ENCODE results near the gene HACL1.
A peak's percentile ranks its signal among the peaks of the same experiment; 100 is the strongest.
"Not testable (repeated sequence)": the region's sequence is repeated elsewhere in the genome, so short reads cannot be mapped to it uniquely, and the experiment has no call there.

The HACL1 gene

GRCh38 chr3:15578289-15578867, 23.0 kb downstream of the HACL1 start:
- no peak for DNase-seq

- no peak for DNase-seq
Observed at GRCh38 chr3:15576475-15576874, 24.9 kb downstream of the HACL1 start.

- no peak for DNase-seq
Observed at GRCh38 chr3:15575446-15575845, 25.9 kb downstream of the HACL1 start.

- no peak for DNase-seq
Observed at GRCh38 chr3:15572138-15572537, 29.2 kb downstream of the HACL1 start.

GRCh38 chr3:15563190-15563589, 38.2 kb downstream of the HACL1 start:
- no peak for DNase-seq

GRCh38 chr3:15562560-15562959, 38.8 kb downstream of the HACL1 start:
- DNase-seq, result no peak

GRCh38 chr3:15558581-15558980, 42.8 kb downstream of the HACL1 start:
- DNase-seq, result no peak

- peak; percentile 48 for DNase-seq
Observed at GRCh38 chr3:15557511-15557946, 43.8 kb downstream of the HACL1 start.

GRCh38 chr3:15556512-15556911, 44.9 kb downstream of the HACL1 start:
- DNase-seq, result no peak

- no peak for DNase-seq
Observed at GRCh38 chr3:15553749-15554148, 47.6 kb downstream of the HACL1 start.

GRCh38 chr3:15551902-15552301, 49.5 kb downstream of the HACL1 start:
- DNase-seq, result no peak

GRCh38 chr3:15549846-15550245, 51.5 kb downstream of the HACL1 start:
- no peak for DNase-seq

- no peak for DNase-seq
Observed at GRCh38 chr3:15542614-15543013, 58.8 kb downstream of the HACL1 start.

- DNase-seq, result no peak
Observed at GRCh38 chr3:15541371-15541770, 60.0 kb downstream of the HACL1 start.

GRCh38 chr3:15539066-15539465, 62.3 kb downstream of the HACL1 start:
- no peak for DNase-seq

- DNase-seq, result no peak
Observed at GRCh38 chr3:15538345-15538744, 63.0 kb downstream of the HACL1 start.

- DNase-seq, result no peak
Observed at GRCh38 chr3:15536856-15537255, 64.5 kb downstream of the HACL1 start.

GRCh38 chr3:15535732-15536131, 65.6 kb downstream of the HACL1 start:
- DNase-seq, result peak; percentile 32

- not testable (repeated sequence) for DNase-seq
Observed at GRCh38 chr3:15532614-15533013, 68.8 kb downstream of the HACL1 start.

GRCh38 chr3:15531346-15531745, 70.0 kb downstream of the HACL1 start:
- DNase-seq, result no peak

GRCh38 chr3:15528854-15529537, 72.4 kb downstream of the HACL1 start:
- no peak for DNase-seq

- no peak for DNase-seq
Observed at GRCh38 chr3:15527031-15527459, 74.3 kb downstream of the HACL1 start.

GRCh38 chr3:15525790-15526189, 75.6 kb downstream of the HACL1 start:
- DNase-seq, result no peak

GRCh38 chr3:15523660-15524417, 77.5 kb downstream of the HACL1 start:
- DNase-seq, result no peak
